ACHN (cell line): Measurements from ENCODE around the gene TANC1.
"Not testable (repeated sequence)": the region's sequence is repeated elsewhere in the genome, so short reads cannot be mapped to it uniquely, and the experiment has no call there.

Experiments used
- DNase-seq: peaks from one replicate; pipeline ENCODE4 v3.0.0-alpha.2; 2015
- in situ Hi-C: cut with HindIII; loops from 2 replicates; pipeline ENCODE4 v1.10.0; 2017; ENCODE audit warnings: low sequenced_read_pairs, low pct_ligation_motif_present, low pct_unique_long_range_greater_than_20kb

The TANC1 gene

GRCh38 chr2:159139216-159139933 lies 170.9 kb downstream of the TANC1 start:
- in situ Hi-C loops, result no loop called here
- no peak for DNase-seq

GRCh38 chr2:159140070-159140769 lies 171.8 kb downstream of the TANC1 start:
- DNase-seq, result no peak
- in situ Hi-C loops, result no loop called here

GRCh38 chr2:159140821-159141220 lies 172.4 kb downstream of the TANC1 start:
- DNase-seq, result not testable (repeated sequence)

GRCh38 chr2:159144776-159145614 lies 176.6 kb downstream of the TANC1 start:
- in situ Hi-C loops, result no loop called here
- DNase-seq, result no peak

More at GRCh38 chr2:159140821-159141220, 172.4 kb downstream of the TANC1 start:
- in situ Hi-C loops, result not testable (repeated sequence)

- in situ Hi-C loops, result no loop called here
Measured at GRCh38 chr2:159145745-159146354, 177.4 kb downstream of the TANC1 start.

GRCh38 chr2:159146996-159147666 lies 178.7 kb downstream of the TANC1 start:
- in situ Hi-C loops, result no loop called here
- no peak for DNase-seq

More at GRCh38 chr2:159145745-159146354, 177.4 kb downstream of the TANC1 start:
- DNase-seq, result no peak

GRCh38 chr2:159147690-159148089 lies 179.2 kb downstream of the TANC1 start:
- no peak for DNase-seq
- in situ Hi-C loops, result no loop called here

GRCh38 chr2:159148901-159149300 lies 180.5 kb downstream of the TANC1 start:
- no peak for DNase-seq
- in situ Hi-C loops, result no loop called here

GRCh38 chr2:159149747-159150146 lies 181.3 kb downstream of the TANC1 start:
- DNase-seq, result no peak
- in situ Hi-C loops, result no loop called here

- no peak for DNase-seq
- in situ Hi-C loops, result no loop called here
Measured at GRCh38 chr2:159150280-159150746, 181.9 kb downstream of the TANC1 start.

- in situ Hi-C loops, result no loop called here
- DNase-seq, result no peak
Measured at GRCh38 chr2:159151198-159152127, 183.0 kb downstream of the TANC1 start.

- no peak for DNase-seq
- in situ Hi-C loops, result no loop called here
Measured at GRCh38 chr2:159152128-159152778, 183.8 kb downstream of the TANC1 start.

GRCh38 chr2:159153063-159153462 lies 184.6 kb downstream of the TANC1 start:
- in situ Hi-C loops, result no loop called here

GRCh38 chr2:159153463-159153862 lies 185.0 kb downstream of the TANC1 start:
- in situ Hi-C loops, result no loop called here
- DNase-seq, result no peak

More at GRCh38 chr2:159153063-159153462, 184.6 kb downstream of the TANC1 start:
- DNase-seq, result no peak

GRCh38 chr2:159153951-159154350 lies 185.5 kb downstream of the TANC1 start:
- no peak for DNase-seq
- in situ Hi-C loops, result no loop called here

GRCh38 chr2:159154366-159154765 lies 185.9 kb downstream of the TANC1 start:
- DNase-seq, result no peak
- in situ Hi-C loops, result no loop called here

- in situ Hi-C loops, result no loop called here
- DNase-seq, result no peak
Measured at GRCh38 chr2:159155320-159155719, 186.9 kb downstream of the TANC1 start.
